GM21528 (cell line): Measurements from ENCODE around the gene IBA57.

Source experiments
- ATAC-seq: cut with Tn5 transposase; IDR thresholded peaks from one replicate; pipeline ENCODE4 v1.9.1; 2021; ENCODE audit warnings: mild to moderate bottlenecking, moderate library complexity; ENCODE audit not compliant: unreplicated experiment, low FRiP score

Gene IBA57

GRCh38 chr1:228155596-228156514, 9.7 kb upstream of the IBA57 start:
- ATAC-seq = no peak

GRCh38 chr1:228156515-228156881, 9.1 kb upstream of the IBA57 start:
- no peak for ATAC-seq

GRCh38 chr1:228156941-228157728, 8.5 kb upstream of the IBA57 start:
- ATAC-seq = no peak

- no peak for ATAC-seq
Observed at GRCh38 chr1:228157729-228158126, 7.9 kb upstream of the IBA57 start.

GRCh38 chr1:228158151-228159007, 7.2 kb upstream of the IBA57 start:
- no peak for ATAC-seq

- ATAC-seq = no peak
Observed at GRCh38 chr1:228159008-228159665, 6.5 kb upstream of the IBA57 start.

GRCh38 chr1:228160201-228160761, 5.3 kb upstream of the IBA57 start:
- ATAC-seq = no peak

- no peak for ATAC-seq
Observed at GRCh38 chr1:228161362-228161761, 4.2 kb upstream of the IBA57 start.

- ATAC-seq = no peak
Observed at GRCh38 chr1:228161866-228162265, 3.7 kb upstream of the IBA57 start.

- no peak for ATAC-seq
Observed at GRCh38 chr1:228162286-228163006, 3.2 kb upstream of the IBA57 start.

- ATAC-seq = no peak
Observed at GRCh38 chr1:228163007-228163753, 2.4 kb upstream of the IBA57 start.

- no peak for ATAC-seq
Observed at GRCh38 chr1:228163776-228164519, 1.7 kb upstream of the IBA57 start.

- no peak for ATAC-seq
Observed at GRCh38 chr1:228164561-228165371, 838 bp upstream of the IBA57 start.

- ATAC-seq = peak; percentile 26
Observed at GRCh38 chr1:228166170-228166936, 749 bp downstream of the IBA57 start.

- ATAC-seq = no peak
Observed at GRCh38 chr1:228168563-228169270, 3.1 kb downstream of the IBA57 start.

GRCh38 chr1:228169345-228169744, 3.7 kb downstream of the IBA57 start:
- no peak for ATAC-seq
